IMR-90 (cell line): ENCODE measurements around the gene LAMA3. TPM values are rescaled to one million over a fixed set of nuclear protein-coding genes. Genes with fewer than 3 reads are reported as not detected.

Experiments
- ATAC-seq: fragments of 200-7000 bp; cut with Tn5 transposase; 2 replicates; pipeline ENCODE4 v1.9.1; 2020; ENCODE audit warnings: low read depth, mild to moderate bottlenecking, moderate library complexity
- BruUV-seq: library from RNA; stranded (reverse); fragments of 400-500 nt; replicated peaks from 2 replicates; lab custom pipeline; 2021; lab: Mats Ljungman, UMichigan
- CTCF ChIA-PET: fragments of 300-600 bp; formaldehyde crosslinking; extraction: SDS; loops from one replicate; lab custom pipeline; 2021; ENCODE audit warnings: antibody characterized with exemption; lab: Yijun Ruan, JAX
- POLR2A ChIA-PET: fragments of 300-600 bp; sonication (Branson Sonifier 250); formaldehyde crosslinking; loops from one replicate; lab custom pipeline; 2022; ENCODE audit warnings: antibody characterized with exemption; ENCODE audit not compliant: unreplicated experiment; lab: Charles Lee
- DNase-seq: peaks from one replicate; pipeline ENCODE4 v3.0.0; 2013
- H2AFZ ChIP-seq: replicated peaks from 2 replicates; pipeline ENCODE3; 2013; ENCODE audit warnings: low read length, mild to moderate bottlenecking; ENCODE audit not compliant: poor library complexity
- H2AK5ac ChIP-seq: 2 replicates; pipeline ENCODE4 v1.6.1; 2013; ENCODE audit warnings: low read depth, low read length, inconsistent platforms
- H2AK9ac ChIP-seq: replicated peaks from 2 replicates; pipeline ENCODE3; 2013; ENCODE audit warnings: mild to moderate bottlenecking, low read depth, low read length, moderate library complexity; ENCODE audit not compliant: poor library complexity
- H2BK120ac ChIP-seq: 2 replicates; pipeline ENCODE4 v1.6.1; 2013; ENCODE audit warnings: low read depth, low read length, inconsistent platforms
- H2BK15ac ChIP-seq: 3 replicates; pipeline ENCODE4 v1.6.1; 2013; ENCODE audit warnings: low read depth, low read length, inconsistent platforms
- H2BK20ac ChIP-seq: 2 replicates; pipeline ENCODE4 v1.6.1; 2013; ENCODE audit warnings: low read depth, mild to moderate bottlenecking, inconsistent platforms, low read length, moderate library complexity
- H2BK5ac ChIP-seq: 2 replicates; pipeline ENCODE4 v1.6.1; 2013; ENCODE audit warnings: mild to moderate bottlenecking, low read depth, low read length, inconsistent platforms; ENCODE audit not compliant: poor library complexity, severe bottlenecking
- H3K14ac ChIP-seq: replicated peaks from 2 replicates; pipeline ENCODE4 v1.6.1; 2013; ENCODE audit warnings: low read depth, low read length, inconsistent platforms
- H3K18ac ChIP-seq: 2 replicates; pipeline ENCODE4 v1.6.1; 2013; ENCODE audit warnings: low read depth, low read length, control low read depth
- H3K23ac ChIP-seq: 2 replicates; pipeline ENCODE4 v1.6.1; 2013; ENCODE audit warnings: low read depth, low read length, inconsistent platforms
- H3K27ac ChIP-seq: 2 replicates; pipeline ENCODE4 v1.5.1; 2013; ENCODE audit warnings: mild to moderate bottlenecking, control low read depth, low read length; ENCODE audit not compliant: insufficient read depth
- H3K27me3 ChIP-seq: 2 replicates; pipeline ENCODE4 v1.6.1; 2013; ENCODE audit warnings: low read length; ENCODE audit not compliant: control insufficient read depth, insufficient read depth
- H3K36me3 ChIP-seq: 2 replicates; pipeline ENCODE4 v1.6.1; 2013; ENCODE audit warnings: low read length, mixed read lengths; ENCODE audit not compliant: control insufficient read depth, insufficient read depth
- H3K4ac ChIP-seq: 2 replicates; pipeline ENCODE4 v1.6.1; 2013; ENCODE audit warnings: low read depth, low read length, inconsistent platforms
- H3K4me1 ChIP-seq: 2 replicates; pipeline ENCODE4 v1.6.1; 2013; ENCODE audit warnings: low read length, mixed read lengths; ENCODE audit not compliant: control insufficient read depth, insufficient read depth
- H3K4me2 ChIP-seq: 2 replicates; pipeline ENCODE4 v1.6.1; 2013; ENCODE audit warnings: low read depth, mild to moderate bottlenecking, control low read depth, low read length, moderate library complexity
- H3K4me3 ChIP-seq: 2 replicates; pipeline ENCODE4 v1.5.1; 2013; ENCODE audit warnings: low read depth, mild to moderate bottlenecking, control low read depth, low read length, moderate library complexity; ENCODE audit not compliant: insufficient read depth
- H3K56ac ChIP-seq: 2 replicates; pipeline ENCODE4 v1.6.1; 2013; ENCODE audit warnings: low read length, inconsistent platforms; ENCODE audit not compliant: insufficient read depth; ENCODE audit errors: extremely low read depth
- H3K79me1 ChIP-seq, 2 experiments: 2 replicates each; pipeline ENCODE4 v1.6.1; 2013; ENCODE audit warnings: low read length in 2 of 2, inconsistent platforms in 1 of 2, low read depth in 1 of 2
- H3K9ac ChIP-seq: 2 replicates; pipeline ENCODE4 v1.6.1; 2013; ENCODE audit warnings: low read depth, low read length, control low read depth
- H3K9me1 ChIP-seq: 2 replicates; pipeline ENCODE4 v1.6.1; 2013; ENCODE audit warnings: low read length, inconsistent platforms; ENCODE audit not compliant: insufficient read depth
- H3K9me3 ChIP-seq: 2 replicates; pipeline ENCODE4 v1.6.1; 2013; ENCODE audit warnings: low read length; ENCODE audit not compliant: control insufficient read depth, insufficient read depth
- H4K20me1 ChIP-seq: 2 replicates; pipeline ENCODE4 v1.6.1; 2013; ENCODE audit warnings: low read length, inconsistent platforms; ENCODE audit not compliant: insufficient read depth
- H4K5ac ChIP-seq: 2 replicates; pipeline ENCODE4 v1.6.1; 2013; ENCODE audit warnings: mild to moderate bottlenecking, low read depth, low read length, control low read depth
- H4K8ac ChIP-seq, 2 experiments: 2 replicates each; pipeline ENCODE4 v1.6.1; 2013; ENCODE audit warnings: low read depth in 2 of 2, low read length in 2 of 2, control low read depth in 1 of 2, inconsistent platforms in 1 of 2
- H4K91ac ChIP-seq: 2 replicates; pipeline ENCODE4 v1.6.1; 2013; ENCODE audit warnings: low read depth, low read length, inconsistent platforms; ENCODE audit not compliant: insufficient read depth
- BHLHE40 ChIP-seq: fragments of 150-350 bp; IDR thresholded peaks from 2 replicates; pipeline ENCODE4 v1.6.1; 2016; ENCODE audit warnings: mild to moderate bottlenecking, low read depth, low read length
- CEBPB ChIP-seq: IDR thresholded peaks from 2 replicates; pipeline ENCODE4 v1.6.1; 2012; ENCODE audit warnings: low read depth, low read length, improper control_type of control experiment
- CHD1 ChIP-seq: IDR thresholded peaks from 2 replicates; pipeline ENCODE4 v1.6.1; 2012; ENCODE audit warnings: low read depth, low read length, improper control_type of control experiment
- ELK1 ChIP-seq: fragments of 150-350 bp; IDR thresholded peaks from 2 replicates; pipeline ENCODE4 v1.6.1; 2016; ENCODE audit warnings: low read depth, mild to moderate bottlenecking, low read length, moderate library complexity, borderline replicate concordance
- FOS ChIP-seq: fragments of 150-350 bp; IDR thresholded peaks from 2 replicates; pipeline ENCODE4 v1.6.1; 2016; ENCODE audit warnings: low read depth, low read length
- MAFK ChIP-seq: IDR thresholded peaks from 2 replicates; pipeline ENCODE4 v1.6.1; 2012; ENCODE audit warnings: low read depth, low read length, improper control_type of control experiment
- MAZ ChIP-seq: IDR thresholded peaks from 2 replicates; pipeline ENCODE4 v1.6.1; 2012; ENCODE audit warnings: low read depth, mild to moderate bottlenecking, low read length, improper control_type of control experiment, moderate library complexity, borderline replicate concordance
- MXI1 ChIP-seq: IDR thresholded peaks from 2 replicates; pipeline ENCODE4 v1.6.1; 2012; ENCODE audit warnings: low read depth, mild to moderate bottlenecking, low read length, moderate library complexity, borderline replicate concordance
- NFE2L2 ChIP-seq: fragments of 150-350 bp; IDR thresholded peaks from 2 replicates; pipeline ENCODE4 v1.6.1; 2016; ENCODE audit warnings: low read depth, mild to moderate bottlenecking, low read length
- POLR2A ChIP-seq: IDR thresholded peaks from 2 replicates; pipeline ENCODE4 v1.6.1; 2012; ENCODE audit warnings: mild to moderate bottlenecking, low read depth, low read length
- RAD21 ChIP-seq: IDR thresholded peaks from 2 replicates; pipeline ENCODE4 v1.6.1; 2012; ENCODE audit warnings: low read length, improper control_type of control experiment
- RCOR1 ChIP-seq: IDR thresholded peaks from 2 replicates; pipeline ENCODE4 v1.6.1; 2012; ENCODE audit warnings: mild to moderate bottlenecking, low read length, improper control_type of control experiment; ENCODE audit not compliant: insufficient replicate concordance
- RFX5 ChIP-seq: IDR thresholded peaks from 2 replicates; pipeline ENCODE4 v1.8.0; 2012; ENCODE audit warnings: low read depth, mild to moderate bottlenecking, low read length, moderate library complexity
- SMC3 ChIP-seq: fragments of 150-350 bp; IDR thresholded peaks from 2 replicates; pipeline ENCODE4 v1.6.1; 2016; ENCODE audit warnings: low read depth, mild to moderate bottlenecking, antibody characterized with exemption, low read length, moderate library complexity
- WGBS, 2 experiments: methylation state at CpG; one replicate each; pipeline versions ENCODE4 v1.1.5 to v1.1.7; 2013; ENCODE audit warnings: missing lambda C conversion rate in 2 of 2; ENCODE audit not compliant: insufficient read length in 1 of 2; ENCODE audit errors: extremely low coverage in 2 of 2; 5-methylcytosine and 5-hydroxymethylcytosine counted together
- dilution Hi-C: fragments of 300-500 bp; cut with HindIII; formaldehyde crosslinking; loops from one replicate; pipeline ENCODE4 v1.14.3; 2018; ENCODE audit warnings: low sequenced_read_pairs; ENCODE audit not compliant: unreplicated experiment
- in situ Hi-C: fragments of 300-500 bp; cut with MboI; formaldehyde crosslinking; loops from 3 replicates; pipeline ENCODE4 v1.14.3; 2019; ENCODE audit warnings: low sequenced_read_pairs, inconsistent platforms, mixed read lengths
- intact Hi-C: fragments of 100-400 bp; cut with micrococcal nuclease; formaldehyde crosslinking; loops from 2 replicates; pipeline ENCODE4 v1.10.0; 2022
- polyA plus RNA-seq, 3 experiments: library from polyadenylated mRNA; depleted of rRNA; stranded (reverse); fragments of >200 nt; gene quantifications; 2 replicates each; pipeline ENCODE4 v1.2.3, GENCODE V29; 2012; ENCODE audit warnings: low replicate concordance in 1 of 3
- total RNA-seq: library from RNA; depleted of rRNA; stranded (reverse); fragments of >200 nt; gene quantifications from 2 replicates; pipeline ENCODE4 v1.2.3, GENCODE V29; 2012
- TF ChIP-seq, protein P1 (sequence below): fragments of 150-350 bp; IDR thresholded peaks from 2 replicates; pipeline ENCODE4 v1.6.1; 2017; ENCODE audit warnings: mild to moderate bottlenecking, antibody characterized with exemption, low read length, low read depth
- TF ChIP-seq, protein P2 (sequence below): conservative IDR thresholded peaks from 2 replicates; pipeline ENCODE4 v1.5.1; 2012; ENCODE audit warnings: mild to moderate bottlenecking, low read depth, low read length, improper control_type of control experiment

LAMA3 gene
- total and polyA plus RNA-seq, 2 of the 4 experiments (the other 2 are of a cell fraction) = 0.18 to 0.19 TPM

GRCh38 chr18:23816021-23816420 is 126.8 kb downstream of the LAMA3 start:
- H2BK20ac ChIP-seq = no peak overlapping the region
- H3K79me1 ChIP-seq = no peaks in the 10 kb centered on the region
- WGBS, 2 experiments = 96% methylated on average over 3 of the region's 6 CpGs; no CpG with 5 or more reads in 1 of the 2 experiments
- no peak overlapping the region for H3K56ac ChIP-seq
- ATAC-seq = no peak
- dilution Hi-C loops (no loop called here), intact Hi-C loops (no loop called here), in situ Hi-C loops (no loop called here)
- no peak overlapping the region for H3K14ac ChIP-seq
- POLR2A ChIA-PET = no interaction called here
- H3K4me3 ChIP-seq = no peak overlapping the region
- no peak overlapping the region for H3K4ac ChIP-seq
- H3K27me3 ChIP-seq = peaks cover 7% of the 10 kb centered on the region
- no peak overlapping the region for H4K5ac ChIP-seq
- H2BK5ac ChIP-seq = no peak overlapping the region
- no peak overlapping the region for H4K91ac ChIP-seq
- H3K9ac ChIP-seq = no peak overlapping the region
- H3K9me3 ChIP-seq = no peaks in the 10 kb centered on the region
- no peak overlapping the region for H2AFZ ChIP-seq
- no peak overlapping the region for H3K27ac ChIP-seq
- H3K9me1 ChIP-seq = no peaks in the 10 kb centered on the region
- H3K4me2 ChIP-seq = no peak overlapping the region
- H2AK9ac ChIP-seq = no peak overlapping the region
- no peak for DNase-seq
- no peak for TF ChIP-seq MAZ
- no peak for TF ChIP-seq CHD1
- no peak for TF ChIP-seq RFX5
- no peak for TF ChIP-seq RCOR1
- TF ChIP-seq MXI1 = no peak
- no peak for TF ChIP-seq NFE2L2
- TF ChIP-seq RAD21 = no peak
- TF ChIP-seq BHLHE40 = no peak
- TF ChIP-seq SMC3 = no peak
- TF ChIP-seq, protein P1, sequence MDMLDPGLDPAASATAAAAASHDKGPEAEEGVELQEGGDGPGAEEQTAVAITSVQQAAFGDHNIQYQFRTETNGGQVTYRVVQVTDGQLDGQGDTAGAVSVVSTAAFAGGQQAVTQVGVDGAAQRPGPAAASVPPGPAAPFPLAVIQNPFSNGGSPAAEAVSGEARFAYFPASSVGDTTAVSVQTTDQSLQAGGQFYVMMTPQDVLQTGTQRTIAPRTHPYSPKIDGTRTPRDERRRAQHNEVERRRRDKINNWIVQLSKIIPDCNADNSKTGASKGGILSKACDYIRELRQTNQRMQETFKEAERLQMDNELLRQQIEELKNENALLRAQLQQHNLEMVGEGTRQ = no peak
- TF ChIP-seq FOS = no peak
- no peak for TF ChIP-seq ELK1
- TF ChIP-seq, protein P2, sequence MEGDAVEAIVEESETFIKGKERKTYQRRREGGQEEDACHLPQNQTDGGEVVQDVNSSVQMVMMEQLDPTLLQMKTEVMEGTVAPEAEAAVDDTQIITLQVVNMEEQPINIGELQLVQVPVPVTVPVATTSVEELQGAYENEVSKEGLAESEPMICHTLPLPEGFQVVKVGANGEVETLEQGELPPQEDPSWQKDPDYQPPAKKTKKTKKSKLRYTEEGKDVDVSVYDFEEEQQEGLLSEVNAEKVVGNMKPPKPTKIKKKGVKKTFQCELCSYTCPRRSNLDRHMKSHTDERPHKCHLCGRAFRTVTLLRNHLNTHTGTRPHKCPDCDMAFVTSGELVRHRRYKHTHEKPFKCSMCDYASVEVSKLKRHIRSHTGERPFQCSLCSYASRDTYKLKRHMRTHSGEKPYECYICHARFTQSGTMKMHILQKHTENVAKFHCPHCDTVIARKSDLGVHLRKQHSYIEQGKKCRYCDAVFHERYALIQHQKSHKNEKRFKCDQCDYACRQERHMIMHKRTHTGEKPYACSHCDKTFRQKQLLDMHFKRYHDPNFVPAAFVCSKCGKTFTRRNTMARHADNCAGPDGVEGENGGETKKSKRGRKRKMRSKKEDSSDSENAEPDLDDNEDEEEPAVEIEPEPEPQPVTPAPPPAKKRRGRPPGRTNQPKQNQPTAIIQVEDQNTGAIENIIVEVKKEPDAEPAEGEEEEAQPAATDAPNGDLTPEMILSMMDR = no peak
- TF ChIP-seq POLR2A = no peak
- TF ChIP-seq MAFK = no peak
- no peak for TF ChIP-seq CEBPB
- no peak overlapping the region for H2BK15ac ChIP-seq
- peak overlapping the region; percentile 24; the same call in 1 of the 2 replicates for H2AK5ac ChIP-seq
- no peaks in the 10 kb centered on the region for H3K4me1 ChIP-seq
- CTCF ChIA-PET = no interaction called here
- H4K8ac ChIP-seq = no peak overlapping the region
- no peaks in the 10 kb centered on the region for H4K20me1 ChIP-seq
- no TSS peak for BruUV-seq
- H2BK120ac ChIP-seq = no peak overlapping the region; the same call in 1 of the 2 replicates
- no peak overlapping the region for H3K23ac ChIP-seq
- no peaks in the 10 kb centered on the region for H3K36me3 ChIP-seq
- H3K18ac ChIP-seq = no peak overlapping the region
